Left lung (tissue), 10 donors: Measurements from ENCODE around the gene TAF1C. TPM values are rescaled to one million over a fixed set of nuclear protein-coding genes. Genes with fewer than 3 reads are reported as not detected.
A peak's percentile ranks its signal among the peaks of the same experiment; 100 is the strongest.

Experiments
- ATAC-seq: fragments of 200-7000 bp; cut with Tn5 transposase; one replicate; pipeline ENCODE4 v1.9.1; 2020; ENCODE audit warnings: moderate library complexity
- DNase-seq, 4 donors: peaks; one replicate each; pipeline ENCODE4 v3.0.0-alpha.2; 2013 to 2020
- H3K27ac ChIP-seq, 2 donors: fragments of 200-600 bp; sonication (generic) in 1 of 2; one replicate each; pipeline versions ENCODE4 v1.5.0 to v1.8.0; 2020 to 2021
- H3K27me3 ChIP-seq, 2 donors: fragments of 200-600 bp; sonication (generic) in 1 of 2; one replicate each; pipeline versions ENCODE4 v1.5.0 to v1.8.0; 2020 to 2021
- H3K36me3 ChIP-seq, 2 donors: fragments of 200-600 bp; sonication (generic) in 1 of 2; one replicate each; pipeline versions ENCODE4 v1.5.0 to v1.8.0; 2020 to 2021
- H3K4me1 ChIP-seq, 2 donors: fragments of 200-600 bp; one replicate each; pipeline ENCODE4 v1.8.0; 2021
- H3K4me3 ChIP-seq, 2 donors: fragments of 200-600 bp; sonication (generic) in 1 of 2; one replicate each; pipeline versions ENCODE4 v1.5.0 to v1.8.0; 2020 to 2021; ENCODE audit warnings: mild to moderate bottlenecking in 1 of 2
- H3K9me3 ChIP-seq, 2 donors: fragments of 200-600 bp; sonication (generic) in 1 of 2; one replicate each; pipeline versions ENCODE4 v1.5.0 to v1.8.0; 2020 to 2021
- intact Hi-C, 2 donors: fragments of 100-400 bp; cut with DNase I; formaldehyde crosslinking; loops; one replicate each; pipeline versions ENCODE4 v1.11.2 to v1.14.2; 2022
- polyA plus RNA-seq, 6 donors: library from polyadenylated mRNA; unstranded; fragments of 120-200 nt; gene quantifications; one replicate each; pipeline ENCODE4 v1.2.1, GENCODE V29; 2013; ENCODE audit not compliant: insufficient read length in 6 of 6
- total RNA-seq, 2 donors: library from RNA; stranded (reverse); fragmentation: NEBNext Ultra II Directional; extraction: Animal tissue kit (Norgen Biotek cat#: 25700); gene quantifications; one replicate each; pipeline ENCODE4 v1.2.1, GENCODE V29; 2021
- TF ChIP-seq, protein P1 (sequence below), 2 donors: fragments of 200-600 bp; sonication (generic) in 1 of 2; IDR thresholded peaks; one replicate each; pipeline versions ENCODE4 v1.5.0 to v1.8.0; 2021; ENCODE audit warnings: antibody characterized with exemption in 2 of 2
- donor health status: DM: no; HTN: yes; CAD: no.
- donor health status: DM: no; HTN: no; CAD: no.

Gene TAF1C
- total and polyA plus RNA-seq, 8 donors, result 37.5 to 66.1 (median 52.9) TPM

DNA sequence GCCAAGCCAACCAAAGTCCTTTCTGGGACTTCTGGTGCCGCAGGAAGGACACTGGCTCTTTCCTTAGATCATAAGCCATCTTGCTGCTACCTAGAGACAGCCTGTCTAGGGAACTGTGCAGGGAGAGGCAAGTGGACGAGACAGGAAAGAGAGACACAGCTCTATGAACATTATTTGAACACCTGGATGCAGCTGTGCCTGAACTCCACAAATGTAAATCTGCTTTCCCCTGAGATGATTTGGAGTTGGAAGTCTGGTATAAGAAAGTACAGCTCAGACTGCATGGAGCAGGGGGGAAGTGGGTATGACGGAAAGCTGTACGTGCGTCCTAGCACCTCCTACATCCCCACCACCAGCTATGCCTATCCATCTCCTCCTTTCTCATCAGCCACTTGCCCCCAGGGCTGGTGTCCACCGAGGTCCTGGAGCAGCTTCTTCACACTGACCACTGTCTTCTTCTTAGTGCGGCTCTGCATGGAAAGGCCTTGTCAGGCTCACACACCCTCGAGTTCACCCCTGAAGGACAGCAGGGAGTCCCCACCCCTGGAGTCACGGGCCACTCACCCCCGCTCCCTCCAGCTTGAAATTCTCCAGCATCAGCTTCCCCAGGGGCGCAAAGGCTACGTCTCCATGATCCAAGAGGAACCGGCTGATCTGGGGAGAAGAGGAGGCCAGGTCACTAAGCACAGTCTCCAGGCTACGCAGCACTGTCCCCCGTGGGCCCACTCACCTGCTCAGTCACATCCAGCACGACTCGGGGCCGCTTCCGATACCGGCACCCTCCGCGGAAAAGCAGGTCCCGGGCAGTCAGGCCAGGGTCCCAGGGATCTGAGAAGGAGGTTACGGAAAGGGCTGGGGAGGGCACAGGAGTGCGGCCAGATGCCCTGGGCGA is 3.9 kb downstream of the TAF1C start:
- TF ChIP-seq, protein P1, sequence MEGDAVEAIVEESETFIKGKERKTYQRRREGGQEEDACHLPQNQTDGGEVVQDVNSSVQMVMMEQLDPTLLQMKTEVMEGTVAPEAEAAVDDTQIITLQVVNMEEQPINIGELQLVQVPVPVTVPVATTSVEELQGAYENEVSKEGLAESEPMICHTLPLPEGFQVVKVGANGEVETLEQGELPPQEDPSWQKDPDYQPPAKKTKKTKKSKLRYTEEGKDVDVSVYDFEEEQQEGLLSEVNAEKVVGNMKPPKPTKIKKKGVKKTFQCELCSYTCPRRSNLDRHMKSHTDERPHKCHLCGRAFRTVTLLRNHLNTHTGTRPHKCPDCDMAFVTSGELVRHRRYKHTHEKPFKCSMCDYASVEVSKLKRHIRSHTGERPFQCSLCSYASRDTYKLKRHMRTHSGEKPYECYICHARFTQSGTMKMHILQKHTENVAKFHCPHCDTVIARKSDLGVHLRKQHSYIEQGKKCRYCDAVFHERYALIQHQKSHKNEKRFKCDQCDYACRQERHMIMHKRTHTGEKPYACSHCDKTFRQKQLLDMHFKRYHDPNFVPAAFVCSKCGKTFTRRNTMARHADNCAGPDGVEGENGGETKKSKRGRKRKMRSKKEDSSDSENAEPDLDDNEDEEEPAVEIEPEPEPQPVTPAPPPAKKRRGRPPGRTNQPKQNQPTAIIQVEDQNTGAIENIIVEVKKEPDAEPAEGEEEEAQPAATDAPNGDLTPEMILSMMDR (IDR thresholded peaks at IDR 0.05), result no peak
- DNase-seq (no peak), ATAC-seq (no peak)
- Histone ChIP-seq H3K9me3 (no peaks in the 10 kb centered on the region), H3K27me3 (no peaks in the 10 kb centered on the region), H3K4me3 (no peak overlapping the region), H3K4me1 (peaks cover 6 to 36% of the 10 kb centered on the region in 2 donors), H3K36me3 (peaks cover 0 to 60% of the 10 kb centered on the region in 2 donors), H3K27ac (no peak overlapping the region)
- intact Hi-C loops, result loop anchor here in 1 of 2 donors (10.0 kb wide), 2 partner anchors 88 to 218 kb away; partner anchors contain the start of gene NECAB2

DNA sequence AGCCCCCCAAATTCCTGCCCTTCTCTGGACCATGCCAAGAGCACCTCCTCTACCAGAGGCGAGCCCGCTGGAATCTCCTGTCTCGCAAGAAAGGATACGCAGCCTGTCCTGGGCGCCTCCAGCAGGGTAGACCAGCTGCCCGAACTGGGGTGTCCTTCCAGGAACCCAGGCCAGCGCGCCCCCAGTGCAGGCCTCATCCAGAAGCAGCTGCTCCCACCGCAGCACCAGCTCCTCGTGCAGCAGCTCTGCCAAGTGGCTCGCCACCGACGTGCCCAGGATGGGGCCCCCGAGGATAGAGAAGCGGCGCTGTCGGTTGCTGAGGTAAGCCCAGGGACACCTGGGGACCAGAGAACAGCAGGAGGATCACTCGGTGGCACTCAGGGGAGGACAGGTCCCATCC is 4.8 kb downstream of the TAF1C start:
- DNase-seq (peak in 1 of 4 donors; percentile 76), ATAC-seq (no peak)
- H3K4me1 ChIP-seq, result peaks cover 11 to 45% of the 10 kb centered on the region in 2 donors
- no peaks in the 10 kb centered on the region for H3K9me3 ChIP-seq
- no peak overlapping the region for H3K4me3 ChIP-seq
- no peaks in the 10 kb centered on the region for H3K27me3 ChIP-seq
- TF ChIP-seq, protein P1 (IDR thresholded peaks at IDR 0.05), result no peak
- H3K36me3 ChIP-seq, result peaks cover 0 to 65% of the 10 kb centered on the region in 2 donors
- H3K27ac ChIP-seq, result no peak overlapping the region
- intact Hi-C loops, result loop anchor here in 1 of 2 donors (10.0 kb wide), 2 partner anchors 87 to 217 kb away; partner anchors contain the start of gene NECAB2

DNA sequence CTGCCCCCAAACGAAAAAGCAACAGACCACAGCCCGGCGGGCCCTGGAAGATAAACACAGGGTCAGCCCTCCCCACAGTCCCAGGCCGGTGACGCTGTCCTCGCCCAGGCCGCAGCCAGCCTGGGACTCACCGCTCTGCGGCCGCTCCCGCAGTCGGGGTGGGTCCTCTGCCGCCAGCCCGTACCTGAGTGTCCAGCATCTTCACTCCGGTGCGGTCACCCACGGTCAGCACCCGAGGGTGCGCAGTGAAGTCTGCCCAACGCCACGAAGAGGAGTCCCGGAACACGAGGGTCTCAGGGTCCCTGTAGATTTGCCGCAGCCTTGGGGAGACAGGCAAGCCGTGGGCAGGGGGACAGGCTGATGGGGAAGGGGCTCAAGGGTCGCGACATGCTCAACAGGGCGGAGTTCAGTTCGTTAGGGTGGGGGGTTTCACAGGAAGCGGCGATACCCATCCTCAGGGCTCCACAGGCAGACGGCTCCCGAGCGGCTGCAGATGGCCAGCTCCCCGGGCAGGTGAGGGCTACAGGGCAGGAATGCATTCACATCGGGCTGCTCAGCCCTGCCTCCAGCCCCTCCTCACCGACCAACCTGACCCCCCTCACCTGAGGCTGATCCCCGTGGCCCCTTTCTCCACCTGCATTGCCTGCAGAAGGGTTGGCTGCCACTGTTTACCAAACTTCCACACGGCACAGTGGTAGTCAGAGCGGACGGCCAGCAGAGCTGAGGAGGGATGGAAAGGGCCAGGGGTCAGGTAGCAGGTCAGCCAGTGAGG is 5.5 kb downstream of the TAF1C start:
- Histone ChIP-seq H3K9me3 (no peaks in the 10 kb centered on the region), H3K27me3 (no peaks in the 10 kb centered on the region), H3K4me3 (no peak overlapping the region), H3K36me3 (peaks cover 0 to 65% of the 10 kb centered on the region in 2 donors), H3K4me1 (peaks cover 18 to 50% of the 10 kb centered on the region in 2 donors), H3K27ac (no peak overlapping the region)
- ATAC-seq (no peak), DNase-seq (no peak)
- intact Hi-C loops, result loop anchor here in 1 of 2 donors (10.0 kb wide), 2 partner anchors 87 to 217 kb away; partner anchors contain the start of gene NECAB2
- TF ChIP-seq, protein P1 (IDR thresholded peaks at IDR 0.05), result no peak

DNA sequence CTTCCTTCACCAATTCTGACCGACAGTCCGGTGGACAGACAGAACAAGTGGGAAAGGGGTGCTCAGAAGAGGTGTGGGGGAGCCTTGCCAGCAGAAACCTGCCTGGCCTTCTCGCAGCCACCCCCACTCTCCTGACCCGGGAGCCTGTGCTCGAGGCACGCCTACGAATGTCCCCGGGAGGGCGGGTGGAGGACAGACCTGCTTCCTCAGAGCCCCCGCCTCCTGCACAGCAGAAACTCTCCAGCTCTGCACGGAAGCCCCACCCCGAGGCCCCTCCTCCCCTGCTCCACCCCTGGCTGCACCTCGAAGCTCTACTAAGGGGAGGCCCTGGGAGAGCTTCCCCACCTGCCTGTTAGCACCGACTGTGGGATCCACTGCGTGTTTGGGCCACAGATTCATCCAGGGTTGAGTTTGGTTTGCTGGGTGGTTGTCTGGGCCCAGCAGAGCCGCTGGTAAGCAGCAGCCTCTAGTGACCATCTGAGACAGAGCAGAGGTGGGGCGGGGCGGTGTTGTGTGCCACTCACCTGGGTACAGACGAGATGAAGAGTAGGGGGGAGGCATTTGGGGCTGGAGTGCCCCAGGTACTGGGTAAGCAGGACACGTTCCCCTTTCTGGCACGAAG is 6.2 kb downstream of the TAF1C start:
- no peaks in the 10 kb centered on the region for H3K27me3 ChIP-seq
- DNase-seq (no peak), ATAC-seq (no peak)
- peaks cover 0 to 65% of the 10 kb centered on the region in 2 donors for H3K36me3 ChIP-seq
- TF ChIP-seq, protein P1 (IDR thresholded peaks at IDR 0.05), result no peak
- no peak overlapping the region for H3K4me3 ChIP-seq
- H3K9me3 ChIP-seq, result no peaks in the 10 kb centered on the region
- no peak overlapping the region for H3K27ac ChIP-seq
- H3K4me1 ChIP-seq, result peaks cover 17 to 50% of the 10 kb centered on the region in 2 donors
- intact Hi-C loops, result loop anchor here in 1 of 2 donors (10.0 kb wide), 2 partner anchors 86 to 216 kb away; partner anchors contain the start of gene NECAB2
